ENCODE data around the gene POU6F2. TPM values are rescaled to one million over a fixed set of nuclear protein-coding genes. Genes with fewer than 3 reads are reported as not detected.
A peak's percentile ranks its signal among the peaks of the same experiment; 100 is the strongest.

The POU6F2 gene
- polyA plus RNA-seq, 4 donors = 0.16 TPM; not detected in 3

DNA sequence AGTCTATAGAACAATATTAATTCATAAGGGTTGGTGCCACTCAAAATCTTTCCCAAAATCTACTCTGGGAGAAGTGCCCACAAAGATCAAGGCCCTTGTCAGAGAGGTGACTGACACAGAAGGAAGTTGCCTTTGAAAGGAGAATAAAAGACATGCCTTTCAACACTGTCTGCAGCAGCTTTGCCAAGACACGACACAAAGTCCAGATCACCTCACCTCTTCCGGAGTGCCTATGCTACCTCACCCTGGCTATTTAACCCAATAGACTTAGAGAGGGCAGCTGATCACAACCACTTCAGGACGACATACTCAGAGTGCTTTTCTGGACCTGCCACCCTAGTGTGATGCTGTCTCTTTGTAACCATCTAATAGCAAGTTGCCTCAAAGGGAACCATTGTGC, 539.5 kb downstream of the POU6F2 start:
- H3K36me3 ChIP-seq (ENCODE audit: control insufficient read depth in 3 of 3, insufficient read depth in 2 of 3, low read depth in 1 of 3, low read length in 3 of 3) = no peaks in the 10 kb centered on the region
- no peak overlapping the region for H3K4me3 ChIP-seq (ENCODE audit: low read depth in 1 of 3, low read length in 3 of 3)
- WGBS, 3 donors = 7 to 50% (median 43%) methylated on average over 3 of the region's 3 CpGs
- no peaks in the 10 kb centered on the region for H3K9me3 ChIP-seq (ENCODE audit: control insufficient read depth in 2 of 2, insufficient read depth in 1 of 2, low read depth in 1 of 2, low read length in 1 of 2)
- peak; percentile 35 to 83 for DNase-seq
- H3K27me3 ChIP-seq (ENCODE audit: control insufficient read depth in 3 of 3, insufficient read depth in 3 of 3, low read length in 3 of 3) = no peaks in the 10 kb centered on the region
- H3K4me1 ChIP-seq (ENCODE audit: control insufficient read depth in 3 of 3, insufficient read depth in 2 of 3, low read depth in 1 of 3, low read length in 2 of 3) = no peaks in the 10 kb centered on the region
- H3K27ac ChIP-seq (ENCODE audit: low read depth in 1 of 3, low read length in 2 of 3) = no peak overlapping the region
- no peak for FAIRE-seq

Other genes starting within 250 kb of the POU6F2 start
- gene VPS41, start 68.7 kb upstream of the POU6F2 start, polyA plus RNA-seq = 10 to 100 TPM in 3 of 4 donors, 1 to 10 TPM in 1; 8.6 to 67.7 (median 14.4) TPM